OCI-LY7 (cell line): Measurements from ENCODE around the gene CTNNBL1. TPM values are rescaled to one million over a fixed set of nuclear protein-coding genes. Genes with fewer than 3 reads are reported as not detected.

Source experiments
- BruUV-seq: library from RNA; stranded (reverse); fragments of 400-500 nt; replicated peaks from 2 replicates; lab custom pipeline; 2021; lab: Mats Ljungman, UMichigan
- CTCF ChIA-PET: fragments of 300-600 bp; sonication (Branson Sonifier 250); formaldehyde crosslinking; loops from one replicate; lab custom pipeline; 2022; ENCODE audit warnings: antibody characterized with exemption; ENCODE audit not compliant: unreplicated experiment; lab: Charles Lee
- POLR2A ChIA-PET: fragments of 300-600 bp; sonication (Branson Sonifier 250); formaldehyde crosslinking; loops from one replicate; lab custom pipeline; 2022; ENCODE audit warnings: antibody characterized with exemption; lab: Charles Lee
- DNase-seq: peaks from one replicate; pipeline ENCODE4 v3.0.0-alpha.2; 2015; ENCODE audit warnings: low spot score
- H2AFZ ChIP-seq: fragments of 200-600 bp; sonication (generic), shearing (Covaris generic); 2 replicates; pipeline ENCODE4 v1.6.1; 2014; ENCODE audit warnings: mild to moderate bottlenecking, antibody characterized with exemption, low read length, moderate library complexity
- H3K27ac ChIP-seq: fragments of 200-600 bp; sonication (generic); 2 replicates; pipeline ENCODE4 v1.5.1; 2014; ENCODE audit warnings: mixed run types, low read depth, mild to moderate bottlenecking, moderate library complexity, low read length, inconsistent platforms; ENCODE audit not compliant: poor library complexity, severe bottlenecking
- H3K36me3 ChIP-seq: fragments of 200-600 bp; sonication (generic); 2 replicates; pipeline ENCODE4 v1.6.1; 2014; ENCODE audit warnings: mild to moderate bottlenecking, antibody characterized with exemption, low read length, moderate library complexity, mixed read lengths; ENCODE audit not compliant: insufficient read depth
- H3K4me1 ChIP-seq: fragments of 200-600 bp; sonication (generic); 2 replicates; pipeline ENCODE4 v1.5.1; 2014; ENCODE audit warnings: mild to moderate bottlenecking, low read length; ENCODE audit not compliant: insufficient read depth, poor library complexity, severe bottlenecking
- H3K4me2 ChIP-seq: fragments of 200-600 bp; sonication (generic); 2 replicates; pipeline ENCODE4 v1.6.1; 2014; ENCODE audit warnings: mild to moderate bottlenecking, low read length
- H3K4me3 ChIP-seq: fragments of 200-600 bp; sonication (generic); 2 replicates; pipeline ENCODE4 v1.5.1; 2014; ENCODE audit warnings: mild to moderate bottlenecking, low read depth, low read length; ENCODE audit not compliant: poor library complexity, severe bottlenecking
- H3K79me2 ChIP-seq: fragments of 200-600 bp; sonication (generic); 2 replicates; pipeline ENCODE4 v1.6.1; 2016; ENCODE audit warnings: low read depth, mild to moderate bottlenecking, low read length, moderate library complexity, mixed read lengths; ENCODE audit not compliant: insufficient read depth
- H3K9me2 ChIP-seq: fragments of 200-600 bp; sonication (generic); 2 replicates; pipeline ENCODE4 v1.6.1; 2016; ENCODE audit warnings: mild to moderate bottlenecking, low read length, mixed read lengths; ENCODE audit not compliant: insufficient read depth
- H3K9me3 ChIP-seq: fragments of 200-600 bp; sonication (generic); 2 replicates; pipeline ENCODE4 v1.6.1; 2014; ENCODE audit warnings: mild to moderate bottlenecking, mixed run types, low read length, mixed read lengths
- H4K20me1 ChIP-seq: fragments of 200-600 bp; sonication (generic); 2 replicates; pipeline ENCODE4 v1.6.1; 2014; ENCODE audit warnings: mild to moderate bottlenecking, antibody characterized with exemption, low read length, moderate library complexity, mixed read lengths; ENCODE audit not compliant: insufficient read depth
- CTCF ChIP-seq: fragments of 200-600 bp; sonication (generic); conservative IDR thresholded peaks from 2 replicates; pipeline ENCODE4 v1.5.1; 2014; ENCODE audit warnings: mild to moderate bottlenecking, antibody characterized with exemption, low read length, moderate library complexity, mixed read lengths
- EZH2phosphoT487 ChIP-seq: fragments of 200-600 bp; sonication (generic); IDR thresholded peaks from 2 replicates; pipeline ENCODE4 v1.6.1; 2018; ENCODE audit warnings: low read depth, borderline replicate concordance, mild to moderate bottlenecking, mixed run types, antibody characterized with exemption, low read length, moderate library complexity, mixed read lengths
- intact Hi-C: fragments of 100-400 bp; cut with micrococcal nuclease; formaldehyde crosslinking; loops from one replicate; pipeline ENCODE4 v1.10.0; 2022; ENCODE audit not compliant: unreplicated experiment
- total RNA-seq, 2 experiments: library from RNA; depleted of rRNA in 1 of 2; stranded (reverse); fragments of >200 nt in 1 of 2; shearing (Covaris generic) in 1 of 2; gene quantifications; 2 replicates each; pipeline ENCODE4 v1.2.3, GENCODE V29; 2014 to 2022

Gene CTNNBL1
- total RNA-seq, 2 experiments from 2014 or later: 38.0 to 90.0 TPM

DNA sequence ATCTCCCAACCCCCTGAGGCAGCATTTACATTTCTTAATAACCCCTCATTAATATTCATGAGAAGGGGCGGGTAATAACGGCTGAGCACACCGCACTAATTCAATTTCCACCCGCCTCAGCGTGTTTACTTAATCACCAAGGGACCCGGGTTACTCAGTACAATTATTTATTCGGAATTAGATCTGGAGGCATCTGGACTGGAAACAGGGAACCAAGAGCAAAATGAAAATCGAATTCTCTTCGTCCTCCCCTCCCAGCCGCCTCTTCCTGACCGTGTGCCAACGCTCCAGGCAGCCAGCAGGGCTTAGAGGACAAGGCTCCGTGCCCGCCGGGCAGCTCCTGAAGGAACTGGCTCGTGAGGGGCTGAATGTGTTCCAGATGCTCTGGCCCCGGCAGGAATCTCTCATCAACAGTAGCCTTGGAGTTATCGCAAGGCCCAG, 23.5 kb upstream of the CTNNBL1 start:
- Histone ChIP-seq H3K79me2 (no peaks in the 10 kb centered on the region), H3K4me2 (no peak overlapping the region), H3K4me1 (no peaks in the 10 kb centered on the region), H3K4me3 (no peak overlapping the region), H4K20me1 (no peaks in the 10 kb centered on the region), H3K9me3 (no peaks in the 10 kb centered on the region), H2AFZ (no peak overlapping the region), H3K36me3 (no peaks in the 10 kb centered on the region), H3K9me2 (no peaks in the 10 kb centered on the region), H3K27ac (no peak overlapping the region)
- intact Hi-C loops: no loop called here
- ChIA-PET CTCF (no interaction called here), POLR2A (no interaction called here)
- no peak for TF ChIP-seq EZH2phosphoT487
- TF ChIP-seq CTCF: no peak
- DNase-seq: no peak
- BruUV-seq: no TSS peak

- no TSS peak for BruUV-seq
- Histone ChIP-seq H3K4me3 (no peak overlapping the region), H3K79me2 (no peaks in the 10 kb centered on the region), H3K27ac (no peak overlapping the region), H3K9me3 (no peaks in the 10 kb centered on the region), H2AFZ (no peak overlapping the region), H4K20me1 (no peaks in the 10 kb centered on the region), H3K9me2 (no peaks in the 10 kb centered on the region), H3K4me2 (no peak overlapping the region), H3K36me3 (no peaks in the 10 kb centered on the region), H3K4me1 (no peaks in the 10 kb centered on the region)
- ChIA-PET POLR2A (no interaction called here), CTCF (no interaction called here)
- TF ChIP-seq CTCF (no peak), EZH2phosphoT487 (no peak)
- DNase-seq: no peak
- intact Hi-C loops: no loop called here
Observed at GRCh38 chr20:37672143-37672542, 21.7 kb upstream of the CTNNBL1 start.

DNA sequence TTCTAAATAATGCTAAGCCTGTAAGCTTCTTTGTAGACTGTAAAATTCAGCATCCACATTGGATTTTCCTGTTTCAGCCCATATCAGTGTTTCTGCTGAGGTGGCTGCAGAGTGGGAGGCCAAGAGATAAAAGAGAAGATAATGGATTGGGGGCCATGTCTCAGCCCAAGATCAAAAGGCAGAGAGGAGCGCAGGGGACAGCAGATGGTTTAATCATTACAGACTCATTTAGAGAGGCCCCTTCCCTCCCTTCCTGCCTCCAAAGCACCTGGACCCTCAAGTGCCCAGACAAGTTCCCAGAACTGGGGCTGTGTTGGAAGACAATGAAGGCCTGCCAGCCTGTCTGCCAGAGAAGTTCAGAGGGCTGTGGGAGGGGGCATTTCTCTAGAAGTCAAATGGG, 20.4 kb upstream of the CTNNBL1 start:
- Histone ChIP-seq H3K4me3 (no peak overlapping the region), H3K4me2 (no peak overlapping the region), H3K4me1 (no peaks in the 10 kb centered on the region), H3K36me3 (no peaks in the 10 kb centered on the region), H2AFZ (no peak overlapping the region), H4K20me1 (no peaks in the 10 kb centered on the region), H3K79me2 (no peaks in the 10 kb centered on the region), H3K27ac (no peak overlapping the region), H3K9me3 (no peaks in the 10 kb centered on the region), H3K9me2 (no peaks in the 10 kb centered on the region)
- no TSS peak for BruUV-seq
- ChIA-PET CTCF (no interaction called here), POLR2A (interaction anchor here (0.7 kb wide), 1 partner anchor 28 kb away, joined by 4 read pairs; no protein-coding TSS in a partner anchor)
- intact Hi-C loops: no loop called here
- no peak for DNase-seq
- no peak for TF ChIP-seq EZH2phosphoT487
- TF ChIP-seq CTCF: no peak
